GM06990 (cell line): Measurements from ENCODE around the gene MGAT5B.

Source experiments
- DNase-seq: peaks from one replicate; pipeline ENCODE4 v3.0.0-alpha.2; 2011; ENCODE audit not compliant: insufficient read length; ENCODE audit errors: extremely low read depth
- H3K27me3 ChIP-seq: replicated peaks from 2 replicates; pipeline ENCODE4 v1.6.0; 2011; ENCODE audit warnings: low read length; ENCODE audit not compliant: control insufficient read depth, insufficient read depth
- H3K36me3 ChIP-seq: 2 replicates; pipeline ENCODE4 v1.5.1; 2011; ENCODE audit warnings: low read length; ENCODE audit not compliant: control insufficient read depth, insufficient read depth
- H3K4me3 ChIP-seq: replicated peaks from 2 replicates; pipeline ENCODE4 v1.5.1; 2011; ENCODE audit warnings: low read depth, mild to moderate bottlenecking, control low read depth, low read length
- CTCF ChIP-seq: IDR thresholded peaks from 2 replicates; pipeline ENCODE4 v1.5.1; 2011; ENCODE audit warnings: low read length, control low read depth, mild to moderate bottlenecking, inconsistent platforms; ENCODE audit not compliant: insufficient read depth, poor library complexity, severe bottlenecking

Gene MGAT5B

GRCh38 chr17:76868176-76868668 is at the start of gene MGAT5B:
Gene MGAT5B (plus strand): TSS chr17:76868404. CDS start chr17:76869030, 626 bp downstream.
- Histone ChIP-seq H3K4me3 (no peak within 1 kb of the TSS), H3K36me3 (no peaks in the 10 kb centered on the region), H3K27me3 (peaks cover 1% of the 10 kb centered on the region)
- TF ChIP-seq CTCF: peak; percentile 20
- peak; percentile 79 for DNase-seq

GRCh38 chr17:76820039-76820438 is 48.2 kb upstream of the MGAT5B start:
- no peak for TF ChIP-seq CTCF
- DNase-seq: no peak
- Histone ChIP-seq H3K36me3 (no peaks in the 10 kb centered on the region), H3K4me3 (no peak overlapping the region), H3K27me3 (peaks cover 2% of the 10 kb centered on the region; the same call in 1 of the 2 replicates)

- peaks cover 2% of the 10 kb centered on the region; the same call in 1 of the 2 replicates for H3K27me3 ChIP-seq
- no peak for DNase-seq
- no peak for TF ChIP-seq CTCF
- H3K36me3 ChIP-seq: no peaks in the 10 kb centered on the region
- H3K4me3 ChIP-seq: no peak overlapping the region
Observed at GRCh38 chr17:76820561-76820960, 47.6 kb upstream of the MGAT5B start.

GRCh38 chr17:76822184-76822778 is 45.9 kb upstream of the MGAT5B start:
- DNase-seq: no peak
- Histone ChIP-seq H3K36me3 (no peaks in the 10 kb centered on the region), H3K4me3 (no peak overlapping the region), H3K27me3 (peaks cover 2% of the 10 kb centered on the region; the same call in 1 of the 2 replicates)
- TF ChIP-seq CTCF: no peak

GRCh38 chr17:76824093-76824492 is 44.1 kb upstream of the MGAT5B start:
- Histone ChIP-seq H3K4me3 (no peak overlapping the region), H3K36me3 (no peaks in the 10 kb centered on the region), H3K27me3 (peaks cover 2% of the 10 kb centered on the region; the same call in 1 of the 2 replicates)
- no peak for DNase-seq
- TF ChIP-seq CTCF: no peak
